Pancreas (tissue), 10 donors: ENCODE data around the gene RASAL2. TPM values are rescaled to one million over a fixed set of nuclear protein-coding genes. Genes with fewer than 3 reads are reported as not detected.

ENCODE experiments used
- ATAC-seq, 4 donors: fragments of 200-7000 bp; cut with Tn5 transposase; one replicate each; pipeline versions ENCODE4 v1.8.0 to v1.9.1; 2020; ENCODE audit warnings: mild to moderate bottlenecking in 4 of 4, moderate library complexity in 4 of 4
- DNase-seq, 6 donors: peaks; one replicate each; pipeline ENCODE4 v3.0.0-alpha.2; 2020
- FAIRE-seq: peaks from 2 replicates; lab custom pipeline; 2012; peaks lifted over from hg19 to GRCh38; lab: Jason Lieb, UNC
- H3K27ac ChIP-seq, 4 donors: fragments of 200-600 bp; sonication (generic); 1 replicate in 3 of 4; 2 replicates in 1 of 4; pipeline versions ENCODE4 v1.5.0 to v1.8.0; 2020
- H3K27me3 ChIP-seq, 4 donors: fragments of 200-600 bp; one replicate each; pipeline ENCODE4 v1.8.0; 2021
- H3K36me3 ChIP-seq, 3 donors: fragments of 200-600 bp; sonication (generic) in 1 of 3; one replicate each; pipeline versions ENCODE4 v1.5.0 to v1.8.0; 2020 to 2021
- H3K4me1 ChIP-seq, 3 donors: fragments of 200-600 bp; one replicate each; pipeline ENCODE4 v1.8.0; 2021
- H3K4me3 ChIP-seq, 4 donors: fragments of 200-600 bp; sonication (generic) in 2 of 4; one replicate each; pipeline versions ENCODE4 v1.5.0 to v1.8.0; 2020 to 2021
- H3K9me3 ChIP-seq, 4 donors: fragments of 200-600 bp; one replicate each; pipeline ENCODE4 v1.8.0; 2021
- CTCF ChIP-seq, 4 donors: fragments of 200-600 bp; sonication (generic) in 3 of 4; IDR thresholded peaks; one replicate each; pipeline versions ENCODE4 v1.5.0 to v1.8.0; 2021; ENCODE audit warnings: antibody characterized with exemption in 4 of 4
- WGBS, 2 donors: extraction: QIAGEN DNeasy Blood & Tissue Kit; methylation state at CpG; one replicate each; pipeline ENCODE4 v1.1.7; 2013; 5-methylcytosine and 5-hydroxymethylcytosine counted together
- intact Hi-C, 3 donors: fragments of 100-400 bp; cut with DNase I; formaldehyde crosslinking; loops; one replicate each; pipeline versions ENCODE4 v1.11.1 to v1.14.2; 2022
- polyA plus RNA-seq, 2 donors: library from polyadenylated mRNA; stranded (reverse); fragments of 200-250 nt; gene quantifications; one replicate each; pipeline ENCODE4 v1.2.3, GENCODE V29; 2013
- total RNA-seq, 6 donors: library from RNA; stranded (reverse); fragmentation: NEBNext Ultra II Directional in 4 of 6; extraction: Animal tissue kit (Norgen Biotek cat#: 25700) in 4 of 6; gene quantifications; one replicate each; pipeline versions ENCODE4 v1.2.1 to v1.2.4, GENCODE V29; 2021 to 2023
- donor health status: healthy with polysubstance abuse.
- donor health status: DM: no; HTN: no; CAD: no; lungs with moderate emphysema.
- donor health status: DM: no; HTN: no; CAD: no.
- donor health status: control.
- donor health status: control.
- donor health status: Bipolar disorder and iron deficiency.
- donor health status: DM: yes; HTN: yes; CAD: no.
- donor health status: DM: no; HTN: no; CAD: no.
- donor health status: DM: no; HTN: no; CAD: no.
- donor health status: DM: yes; HTN: yes; CAD: no.

The RASAL2 gene
- total and polyA plus RNA-seq, 8 donors = 2.5 to 12.9 (median 4.9) TPM

- no peaks in the 10 kb centered on the region for H3K4me1 ChIP-seq
- no peaks in the 10 kb centered on the region for H3K27me3 ChIP-seq
- no peak for ATAC-seq
- intact Hi-C loops = no loop called here
- H3K36me3 ChIP-seq = no peaks in the 10 kb centered on the region
- no peak within 1 kb of the TSS for H3K27ac ChIP-seq
- FAIRE-seq = no peak
- H3K9me3 ChIP-seq = no peaks in the 10 kb centered on the region
- no peak within 1 kb of the TSS for H3K4me3 ChIP-seq
- DNase-seq = no peak
- no peak for TF ChIP-seq CTCF (IDR thresholded peaks at IDR 0.05)
- 86 to 90% methylated on average over 26 of the region's 26 CpGs for WGBS, 2 donors
Measured at GRCh38 chr1:178496410-178497135, 402.7 kb downstream of the RASAL2 start, which contains the start of gene CLEC20A. Gene CLEC20A, minus strand, starts transcription at chr1:178496964. Its CDS starts 25 bp downstream, at chr1:178496939.

GRCh38 chr1:178497903-178498478 is 404.1 kb downstream of the RASAL2 start:
- WGBS, 2 donors = 78 to 84% methylated on average over 7 of the region's 7 CpGs
- Histone ChIP-seq H3K4me3 (no peak overlapping the region), H3K4me1 (no peaks in the 10 kb centered on the region), H3K9me3 (no peaks in the 10 kb centered on the region), H3K27me3 (no peaks in the 10 kb centered on the region), H3K36me3 (no peaks in the 10 kb centered on the region), H3K27ac (no peak overlapping the region)
- ATAC-seq (no peak), DNase-seq (no peak), FAIRE-seq (no peak)
- TF ChIP-seq CTCF (IDR thresholded peaks at IDR 0.05) = no peak
- intact Hi-C loops = no loop called here

DNA sequence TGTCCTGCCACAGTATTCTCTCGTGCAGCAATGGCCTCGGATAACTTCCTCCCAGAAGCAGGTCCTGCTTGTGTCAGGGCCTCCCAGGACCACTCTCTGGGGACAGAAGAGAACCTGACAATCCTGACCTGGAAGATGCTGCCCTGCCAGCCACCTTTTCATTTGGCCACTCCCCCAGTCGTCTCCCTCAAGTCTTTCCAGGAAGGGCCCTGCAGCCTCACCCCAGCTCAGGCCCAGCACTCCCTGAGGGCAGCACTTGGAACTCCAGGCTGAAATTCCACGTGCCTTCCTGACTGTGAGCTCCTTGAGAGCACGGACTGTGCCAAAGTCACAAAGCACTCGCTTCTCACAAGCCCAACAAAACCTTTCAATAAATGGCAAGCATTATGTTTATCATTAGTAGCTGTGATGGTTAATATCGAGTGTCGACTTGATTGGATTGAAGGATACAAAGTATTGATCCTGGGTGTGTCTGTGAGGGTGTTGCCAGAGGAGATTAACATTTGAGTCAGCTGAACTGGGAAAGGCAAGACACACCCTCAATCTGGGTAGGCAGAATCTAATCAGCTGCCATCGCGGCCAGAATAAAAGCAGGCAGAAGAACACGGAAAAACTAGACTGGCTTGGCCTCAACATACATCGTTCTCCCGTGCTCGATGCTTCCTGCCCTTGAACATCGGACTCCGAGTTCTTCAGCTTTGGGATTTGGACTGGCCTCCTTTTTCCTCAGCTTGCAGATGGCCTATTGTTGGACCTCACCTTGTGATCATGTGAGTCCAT is 405.2 kb downstream of the RASAL2 start:
- no peak for ATAC-seq
- intact Hi-C loops = no loop called here
- Histone ChIP-seq H3K9me3 (no peaks in the 10 kb centered on the region), H3K27me3 (no peaks in the 10 kb centered on the region), H3K4me1 (no peaks in the 10 kb centered on the region), H3K27ac (no peak overlapping the region), H3K4me3 (no peak overlapping the region), H3K36me3 (no peaks in the 10 kb centered on the region)
- 72 to 78% methylated on average over 16 of the region's 16 CpGs for WGBS, 2 donors
- DNase-seq = no peak
- no peak for FAIRE-seq
- no peak for TF ChIP-seq CTCF (IDR thresholded peaks at IDR 0.05)

DNA sequence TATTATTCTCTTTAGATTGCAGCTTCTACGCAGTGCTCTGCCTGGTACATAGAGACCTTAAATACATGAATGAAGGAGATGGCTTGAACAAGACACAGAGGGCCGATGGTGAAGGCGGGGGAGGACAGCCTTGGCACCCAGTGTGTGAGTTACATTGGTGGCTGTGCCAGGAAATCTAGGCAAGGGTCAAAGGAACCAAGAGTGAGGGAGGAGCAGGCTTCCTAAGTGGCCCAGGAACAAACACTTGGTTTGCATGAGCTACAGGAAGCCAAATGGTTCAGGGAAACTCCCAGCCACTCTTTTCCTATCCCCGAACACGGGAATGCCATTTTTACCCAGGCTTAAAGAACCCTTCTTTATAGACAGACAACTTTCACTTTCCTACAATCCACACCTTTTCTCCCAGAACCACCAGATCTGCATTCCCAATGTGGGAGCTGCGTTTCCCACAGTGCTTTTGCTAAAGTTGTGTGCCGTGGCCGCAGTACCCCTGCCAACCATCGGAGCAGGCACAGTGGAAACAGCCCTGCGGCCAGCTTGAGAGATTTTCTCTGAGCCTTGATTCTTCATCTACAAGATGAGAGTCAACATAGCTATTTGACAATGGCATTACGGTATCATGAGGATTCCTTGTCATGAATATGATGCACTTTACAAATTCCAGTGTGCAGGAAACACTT is 406.3 kb downstream of the RASAL2 start:
- intact Hi-C loops = loop anchor here in 2 of 3 donors (5.0 to 10.0 kb wide), 3 partner anchors 188 to 465 kb away; no protein-coding TSS in a partner anchor

More for the DNA sequence above, 406.3 kb downstream of the RASAL2 start:
- no peaks in the 10 kb centered on the region for H3K4me1 ChIP-seq
- no peak overlapping the region for H3K27ac ChIP-seq
- no peak for ATAC-seq
- no peak overlapping the region for H3K4me3 ChIP-seq
- WGBS, 2 donors = 76 to 86% methylated on average over 11 of the region's 11 CpGs
- no peaks in the 10 kb centered on the region for H3K36me3 ChIP-seq
- no peaks in the 10 kb centered on the region for H3K27me3 ChIP-seq
- no peak for FAIRE-seq
- TF ChIP-seq CTCF (IDR thresholded peaks at IDR 0.05) = no peak
- no peaks in the 10 kb centered on the region for H3K9me3 ChIP-seq
- no peak for DNase-seq
